GM21717 (cell line): ENCODE data around the gene TEX14.
"Not testable (repeated sequence)": the region's sequence is repeated elsewhere in the genome, so short reads cannot be mapped to it uniquely, and the experiment has no call there.

Experiments
- ATAC-seq: cut with Tn5 transposase; IDR thresholded peaks from one replicate; pipeline ENCODE4 v1.9.1; 2021; ENCODE audit warnings: mild to moderate bottlenecking, moderate library complexity; ENCODE audit not compliant: unreplicated experiment

Gene TEX14

GRCh38 chr17:58568044-58568799 lies 123.6 kb downstream of the TEX14 start:
- ATAC-seq: no peak

GRCh38 chr17:58565389-58566311 lies 126.2 kb downstream of the TEX14 start:
- no peak for ATAC-seq

GRCh38 chr17:58564971-58565370 lies 126.9 kb downstream of the TEX14 start:
- ATAC-seq: no peak

GRCh38 chr17:58564243-58564642 lies 127.6 kb downstream of the TEX14 start:
- ATAC-seq: no peak

- ATAC-seq: no peak
Measured at GRCh38 chr17:58560511-58560910, 131.3 kb downstream of the TEX14 start.

GRCh38 chr17:58557981-58558380 lies 133.9 kb downstream of the TEX14 start:
- no peak for ATAC-seq

GRCh38 chr17:58556833-58557250 lies 135.0 kb downstream of the TEX14 start:
- ATAC-seq: no peak

GRCh38 chr17:58555109-58555508 lies 136.7 kb downstream of the TEX14 start:
- ATAC-seq: not testable (repeated sequence)

GRCh38 chr17:58541249-58541648 lies 150.6 kb downstream of the TEX14 start:
- no peak for ATAC-seq

- no peak for ATAC-seq
Measured at GRCh38 chr17:58539698-58540097, 152.1 kb downstream of the TEX14 start.

- ATAC-seq: no peak
Measured at GRCh38 chr17:58538811-58539409, 152.9 kb downstream of the TEX14 start.

GRCh38 chr17:58537266-58537665 lies 154.6 kb downstream of the TEX14 start:
- ATAC-seq: no peak

GRCh38 chr17:58536542-58536941 lies 155.3 kb downstream of the TEX14 start:
- ATAC-seq: no peak

GRCh38 chr17:58535431-58535830 lies 156.4 kb downstream of the TEX14 start:
- ATAC-seq: no peak

- no peak for ATAC-seq
Measured at GRCh38 chr17:58534901-58535421, 156.9 kb downstream of the TEX14 start.

GRCh38 chr17:58534331-58534730 lies 157.5 kb downstream of the TEX14 start:
- no peak for ATAC-seq

- ATAC-seq: no peak
Measured at GRCh38 chr17:58533616-58534188, 158.1 kb downstream of the TEX14 start.

- no peak for ATAC-seq
Measured at GRCh38 chr17:58532555-58532951, 159.3 kb downstream of the TEX14 start.

- ATAC-seq: no peak
Measured at GRCh38 chr17:58531661-58532554, 159.9 kb downstream of the TEX14 start.

- no peak for ATAC-seq
Measured at GRCh38 chr17:58531122-58531521, 160.7 kb downstream of the TEX14 start.
